Lower lobe of right lung (tissue), 2 donors: ENCODE results near the gene EPGN. TPM values are rescaled to one million over a fixed set of nuclear protein-coding genes. Genes with fewer than 3 reads are reported as not detected.

Experiments used
- ATAC-seq, 2 donors: fragments of 200-7000 bp; cut with Tn5 transposase; one replicate each; pipeline ENCODE4 v1.9.1; 2020 to 2022; ENCODE audit warnings: mild to moderate bottlenecking in 2 of 2, moderate library complexity in 2 of 2
- DNase-seq: peaks from one replicate; pipeline ENCODE4 v3.0.0-alpha.2; 2020
- H3K27ac ChIP-seq: fragments of 200-600 bp; one replicate; pipeline ENCODE4 v1.8.0; 2022
- H3K27me3 ChIP-seq: fragments of 200-600 bp; one replicate; pipeline ENCODE4 v1.8.0; 2022; ENCODE audit warnings: low read depth
- H3K36me3 ChIP-seq: fragments of 200-600 bp; one replicate; pipeline ENCODE4 v1.8.0; 2022; ENCODE audit warnings: mild to moderate bottlenecking
- H3K4me1 ChIP-seq: fragments of 200-600 bp; one replicate; pipeline ENCODE4 v1.8.0; 2022
- H3K4me3 ChIP-seq: fragments of 200-600 bp; one replicate; pipeline ENCODE4 v1.8.0; 2022; ENCODE audit warnings: mild to moderate bottlenecking
- H3K9me3 ChIP-seq: fragments of 200-600 bp; one replicate; pipeline ENCODE4 v1.8.0; 2022
- CTCF ChIP-seq: fragments of 200-600 bp; IDR thresholded peaks from one replicate; pipeline ENCODE4 v1.8.0; 2022; ENCODE audit warnings: antibody characterized with exemption, mild to moderate bottlenecking
- intact Hi-C: fragments of 100-400 bp; cut with DNase I; formaldehyde crosslinking; loops from one replicate; pipeline ENCODE4 v1.11.0; 2022
- total RNA-seq: library from RNA; stranded (reverse); fragmentation: NEBNext Ultra II Directional; extraction: Animal tissue kit (Norgen Biotek cat#: 25700); gene quantifications from one replicate; pipeline ENCODE4 v1.2.1, GENCODE V29; 2021
- donor health status: DM: no; HTN: yes; CAD: no; lungs with severe emphysema.

EPGN gene
- total RNA-seq, 1 donor from 2014 or later, result 2.5 TPM

- Histone ChIP-seq H3K4me1 (no peaks in the 10 kb centered on the region), H3K36me3 (no peaks in the 10 kb centered on the region)
These were observed 17.6 kb downstream of the EPGN start for GRCh38 chr4:74325886-74326285.

GRCh38 chr4:74327762-74328161 is 19.5 kb downstream of the EPGN start:
- no peak for DNase-seq
- Histone ChIP-seq H3K27me3 (no peaks in the 10 kb centered on the region), H3K9me3 (no peaks in the 10 kb centered on the region), H3K4me3 (no peak overlapping the region), H3K36me3 (no peaks in the 10 kb centered on the region), H3K27ac (no peak overlapping the region), H3K4me1 (no peaks in the 10 kb centered on the region)
- TF ChIP-seq CTCF, result no peak
- no peak for ATAC-seq
- intact Hi-C loops, result no loop called here

More at GRCh38 chr4:74325886-74326285, 17.6 kb downstream of the EPGN start:
- H3K4me3 ChIP-seq, result no peak overlapping the region
- H3K9me3 ChIP-seq, result no peaks in the 10 kb centered on the region
- TF ChIP-seq CTCF, result no peak
- H3K27ac ChIP-seq, result no peak overlapping the region
- intact Hi-C loops, result no loop called here
- ATAC-seq (no peak), DNase-seq (no peak)
- no peaks in the 10 kb centered on the region for H3K27me3 ChIP-seq

- Histone ChIP-seq H3K27ac (no peak overlapping the region), H3K4me3 (no peak overlapping the region), H3K36me3 (no peaks in the 10 kb centered on the region), H3K9me3 (no peaks in the 10 kb centered on the region), H3K27me3 (no peaks in the 10 kb centered on the region), H3K4me1 (no peaks in the 10 kb centered on the region)
- TF ChIP-seq CTCF, result no peak
- intact Hi-C loops, result no loop called here
- DNase-seq, result no peak
- ATAC-seq, result no peak
These were observed 20.2 kb downstream of the EPGN start for GRCh38 chr4:74328501-74328900.

- H3K9me3 ChIP-seq, result no peaks in the 10 kb centered on the region
- H3K27me3 ChIP-seq, result no peaks in the 10 kb centered on the region
- ATAC-seq (no peak), DNase-seq (no peak)
- H3K36me3 ChIP-seq, result no peaks in the 10 kb centered on the region
- no peaks in the 10 kb centered on the region for H3K4me1 ChIP-seq
- H3K4me3 ChIP-seq, result no peak overlapping the region
- intact Hi-C loops, result no loop called here
- no peak for TF ChIP-seq CTCF
- H3K27ac ChIP-seq, result no peak overlapping the region
These were observed 21.0 kb downstream of the EPGN start for GRCh38 chr4:74329307-74329706.

GRCh38 chr4:74330295-74330750 is 22.1 kb downstream of the EPGN start:
- Histone ChIP-seq H3K9me3 (no peaks in the 10 kb centered on the region), H3K27ac (no peak overlapping the region), H3K36me3 (no peaks in the 10 kb centered on the region), H3K4me3 (no peak overlapping the region), H3K4me1 (no peaks in the 10 kb centered on the region), H3K27me3 (no peaks in the 10 kb centered on the region)
- ATAC-seq (no peak), DNase-seq (no peak)
- intact Hi-C loops, result no loop called here
- TF ChIP-seq CTCF, result no peak

- H3K4me3 ChIP-seq, result no peak overlapping the region
- no peak overlapping the region for H3K27ac ChIP-seq
- H3K4me1 ChIP-seq, result no peaks in the 10 kb centered on the region
- no peaks in the 10 kb centered on the region for H3K36me3 ChIP-seq
- intact Hi-C loops, result no loop called here
- no peak for ATAC-seq
- no peak for DNase-seq
- H3K9me3 ChIP-seq, result no peaks in the 10 kb centered on the region
- H3K27me3 ChIP-seq, result no peaks in the 10 kb centered on the region
- TF ChIP-seq CTCF, result no peak
These were observed 23.0 kb downstream of the EPGN start for GRCh38 chr4:74331252-74331651.
